Measurements from ENCODE around the gene GRHL3. TPM values are rescaled to one million over a fixed set of nuclear protein-coding genes. Genes with fewer than 3 reads are reported as not detected.

GRHL3 gene
- total RNA-seq, 1 donor from 2014 or later, result not detected

DNA sequence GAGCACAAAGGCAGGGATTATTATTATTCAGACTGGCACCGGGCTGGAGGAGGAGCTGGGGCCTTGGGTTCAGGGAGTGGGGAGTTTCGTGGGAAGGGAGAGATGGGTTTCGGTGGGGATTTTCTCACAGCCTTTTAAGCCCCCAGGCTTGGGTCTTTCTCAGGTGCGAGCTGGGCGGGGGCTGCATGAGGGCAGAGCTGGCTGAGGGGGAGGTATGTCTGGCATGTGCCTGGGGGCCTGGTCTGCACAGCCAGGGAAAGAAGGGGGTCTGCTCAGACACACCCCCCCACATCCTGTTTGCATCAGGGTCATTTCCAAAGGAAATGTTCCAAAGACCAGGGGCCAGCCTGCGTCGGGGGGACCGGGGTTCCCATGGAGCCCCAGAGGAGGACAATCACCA, 21.6 kb downstream of the GRHL3 start:
- DNase-seq (ENCODE audit: low spot score), result no peak

GRCh38 chr1:24341260-24341659, 22.1 kb downstream of the GRHL3 start:
- DNase-seq (ENCODE audit: low spot score), result no peak

DNA sequence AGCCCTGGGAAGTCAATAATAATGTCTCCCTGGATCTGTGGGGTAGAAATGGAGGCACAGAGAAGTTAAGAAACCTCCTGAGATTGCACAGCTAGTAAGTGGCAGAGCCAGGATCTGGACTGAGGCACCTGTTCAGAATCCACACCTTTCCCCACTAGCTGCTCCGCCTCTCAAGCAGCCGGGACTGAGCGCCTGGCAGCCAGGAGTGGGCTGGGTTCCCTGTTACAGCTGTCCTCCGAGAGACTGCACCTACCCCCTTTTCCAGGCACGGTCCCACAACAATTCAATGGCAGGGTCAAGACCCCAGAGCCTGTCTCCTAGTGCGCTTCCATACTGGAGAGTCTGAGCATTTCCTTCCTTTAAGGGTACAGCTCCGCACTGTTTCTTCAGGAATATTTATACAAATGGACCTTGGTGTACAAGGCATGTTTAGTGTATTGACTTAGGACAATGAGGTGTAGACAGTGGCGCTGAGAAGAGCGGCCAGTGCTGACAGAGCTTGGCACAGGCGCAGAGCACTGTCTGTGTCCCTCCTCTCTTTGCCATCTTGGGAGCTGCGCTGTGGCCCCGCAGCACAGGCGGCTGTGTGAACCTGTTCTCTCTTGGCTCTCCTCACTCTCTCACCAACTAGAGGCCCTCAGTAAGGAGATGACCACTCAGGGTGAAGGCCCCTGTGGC, 24.4 kb downstream of the GRHL3 start:
- no peak for DNase-seq (ENCODE audit: low spot score)

GRCh38 chr1:24344090-24344742, 25.1 kb downstream of the GRHL3 start:
- no peak for DNase-seq (ENCODE audit: low spot score)

DNA sequence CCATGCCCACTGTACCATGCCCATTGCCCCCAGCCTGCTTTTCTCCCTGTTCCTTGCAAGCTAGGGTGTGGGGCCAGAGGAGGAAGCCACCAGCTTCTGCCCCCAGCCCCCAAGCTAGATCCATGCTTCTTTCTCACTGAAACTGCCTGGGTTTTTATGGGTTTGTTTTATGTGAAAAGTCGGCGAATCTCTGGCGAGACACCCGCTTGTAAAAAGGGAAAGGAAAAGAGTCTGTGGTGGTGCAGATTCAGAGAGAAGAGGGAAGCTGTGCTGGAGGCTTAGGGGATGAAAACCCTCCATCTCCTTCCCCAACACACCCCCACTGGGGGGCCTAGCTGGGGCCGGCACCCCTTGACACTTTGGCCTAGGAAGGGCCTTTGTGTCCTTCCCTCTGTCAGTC, 26.2 kb downstream of the GRHL3 start:
- no peak for DNase-seq (ENCODE audit: low spot score)

DNA sequence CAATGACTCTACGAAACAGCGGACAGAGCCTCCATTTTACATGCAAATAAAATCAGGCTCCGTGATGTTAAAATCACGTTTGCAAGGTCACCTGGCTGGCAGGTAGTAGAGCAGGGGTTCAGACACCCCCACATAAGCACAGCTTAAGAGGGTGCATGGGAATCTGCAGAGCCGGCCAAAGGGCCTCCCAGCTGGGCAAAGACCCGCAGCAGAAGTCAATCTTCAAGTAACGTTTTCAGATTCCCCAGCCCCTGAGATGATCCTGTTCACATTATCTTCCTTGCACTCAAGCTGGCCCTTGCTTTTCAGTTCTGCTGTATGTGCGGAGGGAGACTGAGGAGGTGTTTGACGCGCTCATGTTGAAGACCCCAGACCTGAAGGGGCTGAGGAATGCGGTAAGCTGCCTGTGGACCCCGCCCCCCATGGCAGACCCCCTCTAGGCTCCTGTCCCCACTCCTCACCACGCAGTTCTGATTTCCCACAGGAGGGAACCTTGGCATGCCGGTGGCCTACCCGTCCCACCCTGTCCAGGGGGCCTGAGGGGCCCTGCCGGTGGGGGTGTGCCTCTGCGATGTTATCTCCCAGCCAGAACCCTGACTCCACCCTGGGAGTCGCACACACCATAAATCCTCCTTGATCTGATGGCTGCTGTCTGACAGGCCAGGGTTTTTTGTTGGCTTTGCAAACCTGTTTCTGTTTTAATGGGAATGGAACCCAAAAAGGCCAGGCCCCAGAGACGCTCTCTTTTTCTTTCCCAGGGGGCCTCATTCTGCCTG, 28.2 kb downstream of the GRHL3 start:
- no peak for DNase-seq (ENCODE audit: low spot score)

- DNase-seq (ENCODE audit: low spot score), result no peak
These were observed 29.0 kb downstream of the GRHL3 start for GRCh38 chr1:24348196-24348595.

GRCh38 chr1:24349891-24350290, 30.7 kb downstream of the GRHL3 start:
- no peak for DNase-seq (ENCODE audit: low spot score)

GRCh38 chr1:24351247-24351646, 32.1 kb downstream of the GRHL3 start:
- no peak for DNase-seq (ENCODE audit: low spot score)

DNA sequence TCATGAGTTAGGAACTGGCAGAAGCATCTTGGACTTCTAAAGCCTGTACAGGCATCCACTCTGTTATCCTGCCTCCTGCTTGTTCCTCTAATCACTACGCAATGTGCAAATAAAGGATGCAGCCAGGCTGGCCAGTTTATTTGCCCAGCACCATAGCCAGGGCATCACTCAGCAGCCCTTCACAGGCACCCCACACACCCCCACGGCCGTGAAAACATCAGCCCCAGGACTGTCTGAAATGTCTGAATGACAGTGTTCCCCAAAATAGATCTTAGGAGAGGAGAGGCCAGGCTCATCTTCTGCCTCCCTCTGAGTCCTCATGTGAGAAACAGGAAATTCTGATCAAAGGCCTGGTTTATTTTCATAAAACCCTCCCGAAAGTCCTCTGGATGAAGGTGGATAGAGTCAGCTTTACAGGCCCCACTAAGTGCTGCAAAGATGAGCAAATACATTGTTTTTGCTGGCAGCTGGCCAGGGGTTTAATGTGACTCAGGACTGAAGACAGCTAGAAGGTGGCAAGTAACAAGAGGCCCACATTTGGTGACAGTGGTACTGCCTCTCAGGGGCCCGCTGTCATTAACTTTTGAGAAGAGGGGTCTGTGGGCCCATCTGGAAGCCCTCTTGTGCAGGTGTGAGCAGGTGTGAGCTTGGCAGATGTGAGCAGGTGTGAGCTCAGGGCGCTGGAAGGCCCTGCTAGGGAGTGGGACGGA, 32.9 kb downstream of the GRHL3 start:
- DNase-seq (ENCODE audit: low spot score), result no peak

- no peak for DNase-seq (ENCODE audit: low spot score)
These were observed 34.2 kb downstream of the GRHL3 start for GRCh38 chr1:24353292-24353891.

DNA sequence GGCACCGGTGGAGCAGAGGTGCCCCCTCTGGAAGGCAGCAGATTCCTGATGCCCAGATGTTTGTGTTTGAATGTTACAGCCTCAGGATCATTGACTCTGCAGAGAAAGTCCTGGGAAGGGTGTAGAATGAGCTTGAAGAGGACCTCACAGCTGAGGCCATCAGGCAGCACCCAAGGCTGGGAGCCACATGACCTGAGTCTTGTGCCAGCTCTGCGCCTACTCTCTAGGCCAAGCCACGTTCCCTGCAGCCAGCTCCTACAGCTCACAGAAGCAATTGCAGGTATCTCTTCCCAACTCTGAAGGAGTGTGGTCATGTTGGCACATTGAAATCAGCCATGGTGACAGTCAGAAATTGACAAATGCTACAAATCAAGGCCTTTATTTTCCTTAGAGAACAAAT, 36.3 kb downstream of the GRHL3 start:
- DNase-seq (ENCODE audit: low spot score), result no peak

- DNase-seq (ENCODE audit: low spot score), result no peak
These were observed 37.9 kb downstream of the GRHL3 start for GRCh38 chr1:24357038-24357437.

DNA sequence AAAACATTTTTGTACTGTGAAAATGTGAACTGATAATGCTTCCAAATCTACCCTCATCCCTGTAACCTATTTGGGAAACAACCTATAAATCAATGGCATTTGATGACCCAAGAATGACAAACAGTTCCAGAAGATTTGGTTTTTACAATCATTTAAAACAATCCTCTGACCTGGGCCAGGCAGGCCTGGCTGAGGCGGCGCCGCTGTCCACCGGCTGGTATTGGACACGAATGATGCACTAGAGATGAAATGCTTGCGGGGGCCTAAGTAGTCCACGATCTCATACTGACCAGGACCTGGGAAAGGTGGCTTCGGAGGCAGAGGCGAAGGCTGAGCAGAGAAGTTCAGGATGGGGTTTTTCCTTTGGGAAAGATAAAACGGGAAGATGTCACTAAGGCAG, 41.5 kb downstream of the GRHL3 start:
- no peak for DNase-seq (ENCODE audit: low spot score)

- no peak for DNase-seq (ENCODE audit: low spot score)
These were observed 42.7 kb downstream of the GRHL3 start for GRCh38 chr1:24361811-24362210.

- DNase-seq (ENCODE audit: low spot score), result no peak
These were observed 43.2 kb downstream of the GRHL3 start for GRCh38 chr1:24362396-24362795.

GRCh38 chr1:24362982-24363614, 43.9 kb downstream of the GRHL3 start:
- DNase-seq (ENCODE audit: low spot score), result no peak

GRCh38 chr1:24363994-24364393, 44.8 kb downstream of the GRHL3 start:
- DNase-seq (ENCODE audit: low spot score), result no peak

- DNase-seq (ENCODE audit: low spot score), result no peak
These were observed 45.4 kb downstream of the GRHL3 start for GRCh38 chr1:24364605-24364974.

GRCh38 chr1:24364975-24365678, 46.0 kb downstream of the GRHL3 start:
- DNase-seq (ENCODE audit: low spot score), result no peak
